ENCODE results near the gene ACAP1. TPM values are rescaled to one million over a fixed set of nuclear protein-coding genes. Genes with fewer than 3 reads are reported as not detected.

The ACAP1 gene
- total and polyA plus RNA-seq, 9 of the 15 experiments (the other 6 are each of a cell fraction or from before 2014, with no cell fraction given), result 0.15 to 8.5 (median 2.4) TPM

GRCh38 chr17:7334938-7335538 is 1.3 kb upstream of the ACAP1 start:
- intact Hi-C loops (cut with micrococcal nuclease), result no loop called here
- POLR2A ChIA-PET, result interaction anchor here (0.7 to 2.8 kb wide), 3 partner anchors 9 to 21 kb away, joined by 3 to 15 read pairs (median 3); no protein-coding TSS in a partner anchor
- no peak overlapping the region for H3K27ac ChIP-seq (ENCODE audit: extremely low read depth, low read depth, low read length)
- TF ChIP-seq HDAC1 (IDR thresholded peaks at IDR 0.05) (no peak), PATZ1 (CRISPR knock-in tag; IDR thresholded peaks at IDR 0.05; ENCODE audit: borderline replicate concordance) (no peak), LEF1 (IDR thresholded peaks at IDR 0.05) (no peak), MEF2A (IDR thresholded peaks at IDR 0.05; ENCODE audit: control insufficient read depth, low read depth, low read length) (no peak), MLLT1 (IDR thresholded peaks at IDR 0.05) (no peak), CBX5 (IDR thresholded peaks at IDR 0.05; ENCODE audit: borderline replicate concordance, low read depth) (no peak), MECOM (CRISPR knock-in tag; IDR thresholded peaks at IDR 0.05) (no peak), CLOCK (CRISPR knock-in tag; IDR thresholded peaks at IDR 0.05; ENCODE audit: borderline replicate concordance) (no peak), NR1H2 (CRISPR knock-in tag; IDR thresholded peaks at IDR 0.05) (no peak), FOS (IDR thresholded peaks at IDR 0.05; ENCODE audit: extremely low read depth, insufficient read length) (no peak), KLF10 (CRISPR knock-in tag; IDR thresholded peaks at IDR 0.05) (no peak), TSC22D4 (tag; IDR thresholded peaks at IDR 0.05) (no peak), TARDBP (IDR thresholded peaks at IDR 0.05) (no peak), ZC3H4 (CRISPR knock-in tag; IDR thresholded peaks at IDR 0.05; ENCODE audit: borderline replicate concordance) (no peak), POLR2A (conservative IDR thresholded peaks at IDR 0.05) (no peak), ZZZ3 (IDR thresholded peaks at IDR 0.05) (no peak), IRF2 (CRISPR knock-in tag; IDR thresholded peaks at IDR 0.05) (no peak), TEAD4 (IDR thresholded peaks at IDR 0.05; ENCODE audit: low read length) (no peak), TEAD4 (CRISPR knock-in tag; IDR thresholded peaks at IDR 0.05; ENCODE audit: borderline replicate concordance) (no peak), GABPB1 (CRISPR knock-in tag; IDR thresholded peaks at IDR 0.05) (no peak)

More at GRCh38 chr17:7334938-7335538, 1.3 kb upstream of the ACAP1 start:
- H3K79me2 ChIP-seq (ENCODE audit: control insufficient read depth, insufficient read depth, low read length), result no peaks in the 10 kb centered on the region
- no peak overlapping the region for H3K4me3 ChIP-seq
- H3K9me3 ChIP-seq (replicated peaks; ENCODE audit: control insufficient read depth, insufficient read depth, low read depth, low read length), result no peaks in the 10 kb centered on the region
- no peaks in the 10 kb centered on the region for H3K36me3 ChIP-seq (ENCODE audit: control insufficient read depth, insufficient read depth, low read length)
- H3K4me2 ChIP-seq (ENCODE audit: insufficient read depth, low read length), result no peak overlapping the region
- no TSS peak for BruUV-seq (replicated peaks)
- H3K9me1 ChIP-seq (ENCODE audit: control insufficient read depth, insufficient read depth, low read length), result no peaks in the 10 kb centered on the region
- in situ Hi-C loops (cut with MboI), result loop anchor here (10.0 kb wide), 1 partner anchor 290 kb away; the partner anchor contains the start of gene SLC16A11
- 71% methylated on average over 3 of the region's 3 CpGs for WGBS (ENCODE audit: insufficient coverage, low coverage, missing lambda C conversion rate)
- H4K20me1 ChIP-seq (replicated peaks; ENCODE audit: control insufficient read depth, insufficient read depth, low read length), result no peaks in the 10 kb centered on the region
- no peak for DNase-seq (ENCODE audit: extremely low read depth in 1 of 4, low spot score in 3 of 4)
- FAIRE-seq, result no peak
- H2AFZ ChIP-seq (ENCODE audit: low read depth, low read length), result no peak overlapping the region
- no peaks in the 10 kb centered on the region for H3K27me3 ChIP-seq (ENCODE audit: control insufficient read depth in 2 of 2, insufficient read depth in 2 of 2, low read length in 2 of 2)
- peak overlapping the region in 1 of 2 experiments; percentile 76; a peak in 1 of 4 replicates for H3K9ac ChIP-seq (ENCODE audit: insufficient read depth in 1 of 2, low read depth in 2 of 2, low read length in 2 of 2)
- ATAC-seq, result no peak
- CTCF ChIA-PET (ENCODE audit: low intra/inter-chr PET ratio), result no interaction called here
- H3K4me1 ChIP-seq (replicated peaks in 1 of 2; ENCODE audit: control insufficient read depth in 2 of 2, insufficient read depth in 2 of 2, low read length in 2 of 2), result peaks cover 15 to 36% of the 10 kb centered on the region in 2 experiments

Data from K562 (cell line).